ENCODE data around the gene VAMP2.

- TF ChIP-seq, protein P1, sequence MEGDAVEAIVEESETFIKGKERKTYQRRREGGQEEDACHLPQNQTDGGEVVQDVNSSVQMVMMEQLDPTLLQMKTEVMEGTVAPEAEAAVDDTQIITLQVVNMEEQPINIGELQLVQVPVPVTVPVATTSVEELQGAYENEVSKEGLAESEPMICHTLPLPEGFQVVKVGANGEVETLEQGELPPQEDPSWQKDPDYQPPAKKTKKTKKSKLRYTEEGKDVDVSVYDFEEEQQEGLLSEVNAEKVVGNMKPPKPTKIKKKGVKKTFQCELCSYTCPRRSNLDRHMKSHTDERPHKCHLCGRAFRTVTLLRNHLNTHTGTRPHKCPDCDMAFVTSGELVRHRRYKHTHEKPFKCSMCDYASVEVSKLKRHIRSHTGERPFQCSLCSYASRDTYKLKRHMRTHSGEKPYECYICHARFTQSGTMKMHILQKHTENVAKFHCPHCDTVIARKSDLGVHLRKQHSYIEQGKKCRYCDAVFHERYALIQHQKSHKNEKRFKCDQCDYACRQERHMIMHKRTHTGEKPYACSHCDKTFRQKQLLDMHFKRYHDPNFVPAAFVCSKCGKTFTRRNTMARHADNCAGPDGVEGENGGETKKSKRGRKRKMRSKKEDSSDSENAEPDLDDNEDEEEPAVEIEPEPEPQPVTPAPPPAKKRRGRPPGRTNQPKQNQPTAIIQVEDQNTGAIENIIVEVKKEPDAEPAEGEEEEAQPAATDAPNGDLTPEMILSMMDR (conservative IDR thresholded peaks at IDR 0.05 in 1 of 2, IDR thresholded peaks at IDR 0.05 in 1 of 2; ENCODE audit: extremely low read depth in 1 of 2, insufficient read depth in 1 of 2, low read depth in 1 of 2, low read length in 2 of 2) = peak in 1 of 2 donors; percentile 9
- TF ChIP-seq EZH2 (IDR thresholded peaks at IDR 0.05; ENCODE audit: borderline replicate concordance, low read length) = no peak
These were observed 27.1 kb upstream of the VAMP2 start, which contains the start of gene BORCS6 for GRCh38 chr17:8189711-8190477.

All from mammary epithelial cell (primary cell).